A549 treated with CORT108297 at 1 μM for 4 hours (cell line): ENCODE data around the gene DHRS12. TPM values are rescaled to one million over a fixed set of nuclear protein-coding genes. Genes with fewer than 3 reads are reported as not detected.

Source experiments
- total RNA-seq: library from RNA; stranded (reverse); fragments of 200-300 nt; extraction: Qiagen RNA extraction; gene quantifications from 5 replicates; pipeline ENCODE4 v1.2.3, GENCODE V29; 2022

The DHRS12 gene, protein sequence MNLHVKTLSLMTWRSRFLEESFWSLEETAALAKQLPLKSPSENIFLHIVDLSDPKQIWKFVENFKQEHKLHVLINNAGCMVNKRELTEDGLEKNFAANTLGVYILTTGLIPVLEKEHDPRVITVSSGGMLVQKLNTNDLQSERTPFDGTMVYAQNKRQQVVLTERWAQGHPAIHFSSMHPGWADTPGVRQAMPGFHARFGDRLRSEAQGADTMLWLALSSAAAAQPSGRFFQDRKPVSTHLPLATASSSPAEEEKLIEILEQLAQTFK
- total RNA-seq: 4.2 to 5.4 TPM (median 5.1 TPM) in 5 replicates

DNA sequence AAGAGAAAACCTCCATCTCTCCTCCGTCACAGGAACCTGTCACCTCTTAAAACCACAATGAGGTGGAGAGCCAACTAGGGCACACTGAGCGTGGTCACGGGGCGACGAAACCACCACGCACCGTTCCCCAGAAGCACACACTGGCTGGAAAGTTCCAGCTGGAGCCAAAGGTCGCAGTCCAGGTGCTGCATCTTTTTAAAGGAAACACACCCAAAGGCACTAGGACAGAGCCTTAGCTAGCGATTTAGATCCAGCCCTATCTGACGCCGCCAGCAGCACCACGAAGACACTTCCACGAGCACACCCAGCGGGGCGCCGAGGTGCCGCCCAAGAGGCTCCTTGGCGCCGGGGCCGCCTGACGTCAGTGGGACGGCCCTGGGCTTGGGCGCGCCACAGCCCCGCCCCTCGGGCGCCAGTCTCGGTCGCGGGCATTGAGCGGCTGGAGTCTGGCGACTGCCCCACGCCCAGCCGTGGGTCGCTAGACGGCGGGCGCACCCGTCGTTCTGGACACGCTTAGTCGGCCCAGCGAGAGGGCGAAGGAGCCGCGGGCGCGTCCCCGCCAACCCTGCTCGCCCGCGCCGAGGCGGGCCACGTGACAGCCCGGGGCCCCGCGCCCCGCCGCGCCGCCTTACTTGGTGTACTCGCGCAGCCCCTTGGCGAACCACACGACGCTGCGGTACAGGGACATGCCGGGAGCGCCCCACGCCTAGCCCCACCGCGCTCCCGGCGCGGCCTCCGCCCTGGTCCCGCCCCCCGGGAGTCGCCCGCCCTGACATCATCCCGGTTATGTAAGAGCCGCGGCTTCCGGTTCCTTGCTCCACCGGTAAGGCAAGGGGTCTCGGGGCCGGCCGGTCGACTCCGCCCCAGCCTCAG, at the start of gene DHRS12:
DHRS12 (minus strand) TSS at position 742 of the 873 bp plus-strand sequence. CDS start 4,504 bp downstream, outside the sequence.

DNA sequence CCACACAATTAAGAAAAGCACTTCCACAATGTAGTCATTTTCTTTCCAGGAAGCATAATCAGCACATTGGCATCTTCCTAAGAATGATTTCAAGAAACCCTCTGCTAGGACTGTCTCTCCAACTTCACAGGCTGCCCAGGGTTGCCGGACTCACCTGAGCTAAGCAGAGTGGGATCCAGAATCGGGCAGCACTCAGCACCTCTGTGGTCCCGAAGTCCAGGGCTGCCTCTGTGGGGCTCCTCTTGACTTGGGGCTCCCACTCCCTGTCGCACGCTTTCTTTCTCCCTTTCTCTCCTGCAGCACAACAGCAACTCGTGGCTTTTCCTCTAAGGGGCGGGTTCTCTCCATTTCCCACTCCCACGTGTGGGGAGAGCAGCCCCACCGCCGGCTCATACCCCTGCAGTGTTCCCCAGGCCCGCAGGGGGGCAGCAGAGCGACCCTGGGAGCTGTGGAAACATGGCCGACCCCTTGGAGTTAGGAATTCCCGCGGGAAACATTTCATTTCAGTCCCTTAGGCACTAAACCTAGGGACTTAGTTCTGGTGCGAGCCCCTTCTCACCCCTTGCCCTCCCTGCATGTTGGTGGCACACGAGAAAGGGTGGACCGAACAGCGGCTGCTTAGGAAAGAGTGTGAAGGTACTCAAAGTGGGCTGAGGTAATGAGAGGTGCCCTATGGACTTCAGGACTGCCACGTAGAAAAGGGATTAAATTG, 41.1 kb upstream of the DHRS12 start, which contains the start of gene TMEM272:
TMEM272 (minus strand) TSS at position 316 of the 712 bp plus-strand sequence. CDS start 6,647 bp downstream, outside the sequence.

Other genes starting within 250 kb of the DHRS12 start
- 2.6 to 3.3 TPM (median 3.2 TPM) in 5 replicates for gene WDFY2, start 219.7 kb downstream of the DHRS12 start, total RNA-seq
- not detected in 5 replicates for gene TMEM272, start 41.0 kb upstream of the DHRS12 start, total RNA-seq
- not detected in 5 replicates for gene CCDC70, start 57.8 kb upstream of the DHRS12 start, total RNA-seq
- gene ATP7B, start 207.3 kb upstream of the DHRS12 start, total RNA-seq: 1.8 to 2.8 TPM (median 2.4 TPM) in 5 replicates
- gene ALG11, start 208.2 kb upstream of the DHRS12 start, total RNA-seq: 6.1 to 11.3 TPM (median 7.8 TPM) in 5 replicates
- 5.8 to 8.7 TPM (median 6.9 TPM) in 5 replicates for gene UTP14C, start 220.5 kb upstream of the DHRS12 start, total RNA-seq